ENCODE measurements around the gene ATXN7L2.
A peak's percentile ranks its signal among the peaks of the same experiment; 100 is the strongest.
"Not testable (repeated sequence)": the region's sequence is repeated elsewhere in the genome, so short reads cannot be mapped to it uniquely, and the experiment has no call there.

Gene ATXN7L2, protein sequence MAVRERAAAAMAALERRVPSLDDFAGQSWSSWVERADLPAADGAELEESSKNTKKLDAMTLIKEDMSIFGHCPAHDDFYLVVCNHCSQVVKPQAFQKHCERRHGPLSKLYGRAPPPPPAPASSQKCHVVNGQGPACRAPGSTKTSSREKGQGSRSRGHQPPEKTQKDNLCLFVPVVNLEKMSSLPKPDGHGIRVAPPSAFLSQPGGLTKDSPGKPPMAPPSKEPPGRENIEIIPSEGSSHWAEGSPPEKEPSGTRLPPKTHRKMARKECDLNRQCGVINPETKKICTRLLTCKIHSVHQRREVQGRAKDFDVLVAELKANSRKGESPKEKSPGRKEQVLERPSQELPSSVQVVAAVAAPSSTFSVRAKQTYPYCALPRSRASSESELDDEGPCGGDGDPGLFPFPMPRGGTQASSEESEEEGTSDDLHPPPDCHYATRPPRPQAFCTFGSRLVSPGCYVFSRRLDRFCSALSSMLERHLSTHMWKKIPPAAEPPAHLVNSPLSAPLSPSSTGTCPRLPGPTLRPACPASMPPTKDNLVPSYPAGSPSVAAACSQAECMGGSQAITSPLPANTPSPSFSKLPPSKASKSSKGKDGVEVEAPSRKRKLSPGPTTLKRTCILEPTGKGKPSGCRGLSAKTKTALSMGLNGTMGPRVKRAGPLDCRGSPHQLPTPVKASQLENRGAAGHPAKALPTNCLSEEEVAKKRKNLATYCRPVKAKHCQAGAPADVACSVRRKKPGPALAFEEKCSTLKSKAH

GRCh38 chr1:109483672-109484518 lies at the start of gene ATXN7L2:
TSS of gene ATXN7L2 (plus strand) at chr1:109483905. CDS start at chr1:109483954, 49 bp downstream.
- DNase-seq (ENCODE audit: low read depth): peak; percentile 71

- no peak for DNase-seq (ENCODE audit: low read depth)
These were observed 49.2 kb upstream of the ATXN7L2 start for GRCh38 chr1:109434484-109434883.

- DNase-seq (ENCODE audit: low read depth): no peak
These were observed 44.9 kb upstream of the ATXN7L2 start for GRCh38 chr1:109438798-109439297.

DNA sequence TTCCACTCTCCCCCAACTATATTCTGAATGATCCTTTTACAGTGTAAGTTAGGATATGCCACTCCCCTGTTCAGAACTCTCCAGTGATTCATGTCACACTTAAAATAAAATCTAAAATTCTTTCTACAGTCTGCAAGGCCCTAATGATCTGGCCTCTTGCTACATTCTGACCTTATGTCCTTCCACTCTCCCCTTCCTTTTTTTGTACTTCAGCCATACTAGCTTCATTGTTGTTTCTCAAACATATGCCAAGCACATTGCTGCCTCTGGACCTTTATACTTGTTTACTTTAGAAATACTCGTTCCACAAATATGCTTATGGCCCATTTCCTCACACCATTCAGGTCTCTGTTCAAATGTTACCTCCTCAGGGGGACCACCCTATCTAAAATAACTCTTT lies 42.6 kb upstream of the ATXN7L2 start:
- no peak for DNase-seq (ENCODE audit: low read depth)

DNA sequence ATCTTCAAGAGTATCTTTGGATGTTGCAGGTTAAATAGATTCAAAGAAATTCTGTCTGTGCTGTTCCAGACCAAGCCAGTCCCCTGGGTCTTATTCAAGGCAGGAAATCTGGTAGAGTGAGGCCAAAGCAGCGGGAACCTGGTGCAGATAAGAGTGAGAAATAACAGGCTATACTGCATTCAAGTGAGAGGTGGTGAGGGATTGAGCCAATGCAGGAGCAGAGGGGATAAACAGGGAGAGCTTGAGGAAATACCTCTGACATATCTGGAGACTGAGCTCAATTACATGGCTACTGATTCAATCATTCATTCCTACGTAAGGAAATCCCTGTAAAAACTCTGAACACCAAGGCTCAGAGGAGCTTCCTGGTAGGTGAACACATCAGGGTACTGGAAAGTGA lies 40.2 kb upstream of the ATXN7L2 start:
- no peak for DNase-seq (ENCODE audit: low read depth)

GRCh38 chr1:109444346-109444745 lies 39.4 kb upstream of the ATXN7L2 start:
- no peak for DNase-seq (ENCODE audit: low read depth)

DNA sequence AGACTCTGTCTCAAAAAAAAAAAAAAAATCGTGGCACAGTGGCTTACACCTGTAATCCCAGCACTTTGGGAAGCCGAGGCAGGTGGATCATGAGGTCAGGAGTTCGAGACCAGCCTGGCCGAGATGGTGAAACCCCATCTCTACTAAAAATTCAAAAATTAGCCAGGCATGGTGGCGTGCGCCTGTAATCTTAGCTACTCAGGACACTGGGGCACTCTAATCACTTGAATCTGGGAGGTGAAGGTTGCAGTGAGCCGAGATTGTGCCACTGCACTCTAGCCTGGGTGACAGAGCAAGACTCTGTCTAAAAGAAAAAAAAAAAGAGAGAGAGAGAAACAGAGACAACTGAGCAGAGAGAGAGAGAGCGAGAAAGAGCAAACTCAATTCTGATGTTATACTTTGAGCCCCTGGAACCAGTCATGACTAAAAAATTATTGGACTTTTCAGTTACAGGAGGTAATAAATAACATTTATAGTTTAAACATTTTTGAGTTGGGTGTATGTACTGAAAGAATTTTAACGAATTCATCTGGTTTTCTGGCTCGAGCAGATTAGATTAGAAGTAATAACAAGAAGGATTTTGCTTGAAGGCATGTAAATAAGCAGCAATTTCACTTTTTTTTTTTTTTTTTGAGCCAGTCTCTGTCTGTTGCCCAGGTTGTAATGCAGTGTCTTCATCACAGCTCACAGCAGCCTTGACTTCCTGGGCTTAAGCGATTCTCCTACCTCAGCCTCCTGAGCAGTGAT lies 37.6 kb upstream of the ATXN7L2 start:
- not testable (repeated sequence) for DNase-seq (ENCODE audit: low read depth)

- no peak for DNase-seq (ENCODE audit: low read depth)
These were observed 36.2 kb upstream of the ATXN7L2 start for GRCh38 chr1:109447524-109447923.

GRCh38 chr1:109454497-109455133 lies 29.1 kb upstream of the ATXN7L2 start:
- DNase-seq (ENCODE audit: low read depth): no peak

- no peak for DNase-seq (ENCODE audit: low read depth)
These were observed 25.9 kb upstream of the ATXN7L2 start for GRCh38 chr1:109457819-109458218.

GRCh38 chr1:109466125-109466451 lies 17.6 kb upstream of the ATXN7L2 start:
- no peak for DNase-seq (ENCODE audit: low read depth)

DNA sequence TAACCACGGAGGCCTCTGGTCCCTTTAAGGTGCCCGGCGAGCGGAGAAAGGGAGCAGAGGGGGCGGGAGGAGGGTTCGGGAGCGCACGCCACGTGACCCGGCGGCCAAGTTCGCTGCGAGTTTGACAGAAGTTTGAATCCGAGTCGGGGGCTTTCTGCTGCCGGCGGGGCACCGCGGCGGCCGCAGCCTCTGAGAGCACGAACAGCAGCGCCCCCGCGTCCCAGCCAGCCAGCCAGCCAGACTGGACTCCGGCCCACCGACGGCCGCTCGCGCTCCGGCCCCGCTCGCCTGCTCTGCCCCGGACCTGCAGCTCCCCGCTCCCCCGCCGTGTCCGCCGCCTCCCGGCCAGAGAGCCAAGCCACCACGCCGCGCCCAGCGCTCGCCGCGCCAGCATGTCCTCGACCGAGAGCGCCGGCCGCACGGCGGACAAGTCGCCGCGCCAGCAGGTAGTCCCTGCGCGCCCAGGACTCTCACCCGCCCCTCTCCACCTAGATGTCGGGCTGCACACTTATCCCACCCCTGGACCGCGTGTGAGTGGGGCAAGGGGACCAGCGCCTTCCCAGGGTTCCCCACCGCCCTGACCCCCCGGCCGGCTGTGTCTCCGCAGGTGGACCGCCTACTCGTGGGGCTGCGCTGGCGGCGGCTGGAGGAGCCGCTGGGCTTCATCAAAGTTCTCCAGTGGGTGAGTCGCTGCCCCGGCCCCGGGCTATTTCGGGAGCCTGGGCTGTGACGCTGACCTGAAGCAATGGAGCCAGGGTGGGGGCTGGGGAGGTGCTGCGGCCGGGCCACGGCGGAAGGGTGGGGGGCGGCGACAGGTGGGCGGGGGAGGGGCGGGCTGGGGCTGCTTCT lies 17.0 kb upstream of the ATXN7L2 start, which contains the start of gene SYPL2:
TSS of gene SYPL2 (plus strand) at position 95 of the 849 bp plus-strand sequence. CDS start at position 393, 298 bp downstream.
- no peak for DNase-seq (ENCODE audit: low read depth)

DNA sequence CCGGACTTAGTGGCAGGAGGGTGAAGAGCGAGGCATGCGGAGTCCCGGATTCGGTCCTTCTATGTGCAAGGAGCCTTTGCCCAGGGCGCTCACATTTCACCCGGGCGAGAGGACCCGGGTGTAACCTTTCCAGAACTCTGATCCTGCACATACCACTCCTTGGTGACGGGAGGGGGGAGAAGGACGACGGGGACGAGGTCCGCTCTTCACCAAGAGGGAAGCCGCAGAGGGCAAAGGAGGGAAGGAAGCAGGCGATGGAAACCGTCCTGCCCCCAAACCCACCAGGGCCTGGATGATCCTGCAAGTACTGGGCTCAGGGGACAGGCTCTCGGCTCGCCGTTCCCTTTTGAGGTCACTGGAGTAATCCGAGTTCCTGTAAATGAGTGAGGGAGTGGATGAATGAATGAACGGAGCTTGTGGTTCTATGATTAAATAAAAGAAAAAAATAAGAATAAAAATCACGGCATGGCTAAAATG lies 16.4 kb upstream of the ATXN7L2 start:
- DNase-seq (ENCODE audit: low read depth): no peak

DNA sequence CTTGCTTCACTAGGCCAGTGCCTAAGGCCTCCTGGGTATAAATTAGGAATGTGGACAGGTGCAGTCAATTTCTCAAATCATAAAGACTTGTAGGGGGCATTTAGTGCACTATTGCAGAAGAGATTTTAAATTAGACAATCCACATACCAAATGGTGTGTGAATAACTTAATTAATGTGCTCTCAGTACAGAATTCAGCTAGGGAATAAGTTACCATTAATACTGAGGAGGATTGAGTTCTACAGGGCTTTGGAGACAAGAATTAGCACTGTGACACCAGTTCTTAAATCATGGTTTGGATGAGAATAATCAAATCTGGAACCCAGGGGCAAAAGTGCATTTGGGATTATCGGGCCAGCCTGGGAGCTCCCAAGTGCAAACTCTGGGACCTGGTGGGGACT lies 15.6 kb upstream of the ATXN7L2 start:
- DNase-seq (ENCODE audit: low read depth): no peak

DNA sequence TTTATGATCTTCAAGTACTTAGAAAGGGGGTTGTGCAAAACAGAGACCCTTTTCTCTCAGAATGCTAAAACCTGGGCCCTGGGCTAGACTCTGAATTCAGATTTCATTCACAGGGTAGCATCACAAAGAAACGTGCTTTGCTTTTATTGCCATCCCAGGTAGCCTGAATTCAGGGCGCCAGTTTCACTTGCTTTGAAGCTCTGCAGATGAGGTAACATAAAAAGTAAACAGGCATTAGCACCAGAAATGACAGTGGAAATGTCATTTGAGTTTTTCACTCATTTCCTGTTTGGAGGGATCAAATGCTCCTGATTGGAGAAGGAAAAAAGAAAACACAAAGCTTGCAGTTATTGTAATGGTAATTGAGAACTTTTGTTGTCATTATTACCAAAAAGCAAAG lies 14.8 kb upstream of the ATXN7L2 start:
- no peak for DNase-seq (ENCODE audit: low read depth)

GRCh38 chr1:109470245-109470644 lies 13.5 kb upstream of the ATXN7L2 start:
- DNase-seq (ENCODE audit: low read depth): no peak

GRCh38 chr1:109472779-109473178 lies 10.9 kb upstream of the ATXN7L2 start:
- no peak for DNase-seq (ENCODE audit: low read depth)

DNA sequence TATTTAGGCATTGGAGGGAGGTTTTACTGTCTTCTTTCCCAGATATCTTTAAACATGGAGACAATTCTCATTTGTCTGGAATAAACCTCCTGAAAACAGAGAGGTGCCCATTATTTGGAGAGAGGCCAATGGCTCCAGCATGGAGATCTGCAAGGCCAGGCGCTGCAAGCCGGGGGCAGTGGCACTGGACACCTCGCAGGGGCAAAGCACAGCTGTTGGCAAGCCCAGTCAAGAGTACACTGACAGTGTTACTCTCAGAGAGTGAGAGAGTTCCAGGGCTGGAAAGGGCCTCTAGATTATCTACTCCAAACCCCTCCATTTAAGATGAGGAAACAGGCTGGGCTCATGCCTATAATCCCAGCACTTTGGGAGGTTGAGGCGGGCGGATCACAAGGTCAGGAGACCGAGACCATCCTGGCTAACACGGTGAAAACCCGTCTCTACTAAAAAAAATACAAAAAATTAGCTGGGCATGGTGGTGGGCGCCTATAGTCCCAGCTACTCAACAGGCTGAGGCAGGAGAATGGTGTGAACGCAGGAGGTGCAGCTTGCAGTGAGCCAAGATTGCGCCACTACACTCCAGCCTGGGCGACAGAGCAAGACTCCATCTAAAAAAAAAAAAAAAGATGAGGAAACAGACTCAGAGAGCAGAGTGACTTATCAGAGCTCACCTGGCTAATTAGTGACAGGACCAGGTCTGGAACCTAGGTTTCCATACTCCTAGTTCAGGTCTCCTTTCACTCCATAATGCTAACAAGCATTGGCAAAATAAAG lies 10.2 kb upstream of the ATXN7L2 start:
- DNase-seq (ENCODE audit: low read depth): not testable (repeated sequence)

- no peak for DNase-seq (ENCODE audit: low read depth)
These were observed 9.0 kb upstream of the ATXN7L2 start for GRCh38 chr1:109474697-109475096.

All from CMK (cell line).